ENCODE measurements around the gene ABCA1. TPM values are rescaled to one million over a fixed set of nuclear protein-coding genes. Genes with fewer than 3 reads are reported as not detected.
A peak's percentile ranks its signal among the peaks of the same experiment; 100 is the strongest.

The ABCA1 gene
- total and polyA plus RNA-seq, 2 of the 13 experiments (the other 11 are each of a cell fraction or from before 2014, with no cell fraction given) = 26.8 to 63.8 TPM

- TF ChIP-seq, protein P1, sequence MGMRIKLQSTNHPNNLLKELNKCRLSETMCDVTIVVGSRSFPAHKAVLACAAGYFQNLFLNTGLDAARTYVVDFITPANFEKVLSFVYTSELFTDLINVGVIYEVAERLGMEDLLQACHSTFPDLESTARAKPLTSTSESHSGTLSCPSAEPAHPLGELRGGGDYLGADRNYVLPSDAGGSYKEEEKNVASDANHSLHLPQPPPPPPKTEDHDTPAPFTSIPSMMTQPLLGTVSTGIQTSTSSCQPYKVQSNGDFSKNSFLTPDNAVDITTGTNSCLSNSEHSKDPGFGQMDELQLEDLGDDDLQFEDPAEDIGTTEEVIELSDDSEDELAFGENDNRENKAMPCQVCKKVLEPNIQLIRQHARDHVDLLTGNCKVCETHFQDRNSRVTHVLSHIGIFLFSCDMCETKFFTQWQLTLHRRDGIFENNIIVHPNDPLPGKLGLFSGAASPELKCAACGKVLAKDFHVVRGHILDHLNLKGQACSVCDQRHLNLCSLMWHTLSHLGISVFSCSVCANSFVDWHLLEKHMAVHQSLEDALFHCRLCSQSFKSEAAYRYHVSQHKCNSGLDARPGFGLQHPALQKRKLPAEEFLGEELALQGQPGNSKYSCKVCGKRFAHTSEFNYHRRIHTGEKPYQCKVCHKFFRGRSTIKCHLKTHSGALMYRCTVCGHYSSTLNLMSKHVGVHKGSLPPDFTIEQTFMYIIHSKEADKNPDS (CRISPR knock-in tag; IDR thresholded peaks at IDR 0.05) = no peak
- TF ChIP-seq ZFY (CRISPR knock-in tag; IDR thresholded peaks at IDR 0.05) (peak; percentile 65; the same call in 1 of the 2 replicates), FUBP1 (CRISPR knock-in tag; IDR thresholded peaks at IDR 0.05; ENCODE audit: borderline replicate concordance) (no peak), ZNF441 (CRISPR knock-in tag; IDR thresholded peaks at IDR 0.05; ENCODE audit: borderline replicate concordance) (0 out of 2 replicates have a peak, but pooled peaks have one; percentile 28), DNMT3B (CRISPR knock-in tag; conservative IDR thresholded peaks at IDR 0.05) (no peak), KLF15 (CRISPR knock-in tag; IDR thresholded peaks at IDR 0.05; ENCODE audit: borderline replicate concordance) (no peak), PRMT3 (CRISPR knock-in tag; IDR thresholded peaks at IDR 0.05; ENCODE audit: borderline replicate concordance, low read depth) (no peak), ZNF7 (CRISPR knock-in tag; IDR thresholded peaks at IDR 0.05) (no peak), HHEX (CRISPR knock-in tag; IDR thresholded peaks at IDR 0.05) (no peak), ZNF737 (CRISPR knock-in tag; IDR thresholded peaks at IDR 0.05; ENCODE audit: borderline replicate concordance) (no peak), KLF9 (CRISPR knock-in tag; IDR thresholded peaks at IDR 0.05; ENCODE audit: low read depth) (no peak), KLF13 (CRISPR knock-in tag; IDR thresholded peaks at IDR 0.05) (no peak), E2F5 (CRISPR knock-in tag; conservative IDR thresholded peaks at IDR 0.05) (0 out of 2 replicates have a peak, but pooled peaks have one; percentile 59)
- TF ChIP-seq, protein P2, sequence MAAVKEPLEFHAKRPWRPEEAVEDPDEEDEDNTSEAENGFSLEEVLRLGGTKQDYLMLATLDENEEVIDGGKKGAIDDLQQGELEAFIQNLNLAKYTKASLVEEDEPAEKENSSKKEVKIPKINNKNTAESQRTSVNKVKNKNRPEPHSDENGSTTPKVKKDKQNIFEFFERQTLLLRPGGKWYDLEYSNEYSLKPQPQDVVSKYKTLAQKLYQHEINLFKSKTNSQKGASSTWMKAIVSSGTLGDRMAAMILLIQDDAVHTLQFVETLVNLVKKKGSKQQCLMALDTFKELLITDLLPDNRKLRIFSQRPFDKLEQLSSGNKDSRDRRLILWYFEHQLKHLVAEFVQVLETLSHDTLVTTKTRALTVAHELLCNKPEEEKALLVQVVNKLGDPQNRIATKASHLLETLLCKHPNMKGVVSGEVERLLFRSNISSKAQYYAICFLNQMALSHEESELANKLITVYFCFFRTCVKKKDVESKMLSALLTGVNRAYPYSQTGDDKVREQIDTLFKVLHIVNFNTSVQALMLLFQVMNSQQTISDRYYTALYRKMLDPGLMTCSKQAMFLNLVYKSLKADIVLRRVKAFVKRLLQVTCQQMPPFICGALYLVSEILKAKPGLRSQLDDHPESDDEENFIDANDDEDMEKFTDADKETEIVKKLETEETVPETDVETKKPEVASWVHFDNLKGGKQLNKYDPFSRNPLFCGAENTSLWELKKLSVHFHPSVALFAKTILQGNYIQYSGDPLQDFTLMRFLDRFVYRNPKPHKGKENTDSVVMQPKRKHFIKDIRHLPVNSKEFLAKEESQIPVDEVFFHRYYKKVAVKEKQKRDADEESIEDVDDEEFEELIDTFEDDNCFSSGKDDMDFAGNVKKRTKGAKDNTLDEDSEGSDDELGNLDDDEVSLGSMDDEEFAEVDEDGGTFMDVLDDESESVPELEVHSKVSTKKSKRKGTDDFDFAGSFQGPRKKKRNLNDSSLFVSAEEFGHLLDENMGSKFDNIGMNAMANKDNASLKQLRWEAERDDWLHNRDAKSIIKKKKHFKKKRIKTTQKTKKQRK (IDR thresholded peaks at IDR 0.05; ENCODE audit: low read length) = no peak
- TF ChIP-seq, protein P3, sequence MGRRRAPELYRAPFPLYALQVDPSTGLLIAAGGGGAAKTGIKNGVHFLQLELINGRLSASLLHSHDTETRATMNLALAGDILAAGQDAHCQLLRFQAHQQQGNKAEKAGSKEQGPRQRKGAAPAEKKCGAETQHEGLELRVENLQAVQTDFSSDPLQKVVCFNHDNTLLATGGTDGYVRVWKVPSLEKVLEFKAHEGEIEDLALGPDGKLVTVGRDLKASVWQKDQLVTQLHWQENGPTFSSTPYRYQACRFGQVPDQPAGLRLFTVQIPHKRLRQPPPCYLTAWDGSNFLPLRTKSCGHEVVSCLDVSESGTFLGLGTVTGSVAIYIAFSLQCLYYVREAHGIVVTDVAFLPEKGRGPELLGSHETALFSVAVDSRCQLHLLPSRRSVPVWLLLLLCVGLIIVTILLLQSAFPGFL (CRISPR knock-in tag; IDR thresholded peaks at IDR 0.05) = no peak
Measured at GRCh38 chr9:104968025-104968982, 40.3 kb upstream of the ABCA1 start (continued).
